MM.1S (cell line): ENCODE measurements around the gene AGFG1.
"Not testable (repeated sequence)": the region's sequence is repeated elsewhere in the genome, so short reads cannot be mapped to it uniquely, and the experiment has no call there.

ENCODE experiments used
- DNase-seq: peaks from one replicate; pipeline ENCODE4 v3.0.0-alpha.2; 2015
- H2AFZ ChIP-seq: fragments of 300-600 bp; sonication (generic); 2 replicates; pipeline ENCODE4 v1.6.0; 2016; ENCODE audit warnings: antibody characterized with exemption, low read length
- H3F3A ChIP-seq: fragments of 300-600 bp; sonication (generic); 2 replicates; pipeline ENCODE4 v1.6.1; 2016; ENCODE audit warnings: mild to moderate bottlenecking, antibody characterized with exemption, low read length, moderate library complexity, mixed read lengths; ENCODE audit not compliant: insufficient read depth
- H3K27ac ChIP-seq: fragments of 300-600 bp; sonication (generic); 2 replicates; pipeline ENCODE4 v1.5.1; 2016; ENCODE audit warnings: mild to moderate bottlenecking, low read length
- H3K27me3 ChIP-seq: fragments of 300-600 bp; sonication (generic); replicated peaks from 2 replicates; pipeline ENCODE4 v1.6.0; 2016; ENCODE audit warnings: low read length; ENCODE audit not compliant: insufficient read depth
- H3K36me3 ChIP-seq: fragments of 300-600 bp; sonication (generic); replicated peaks from 2 replicates; pipeline ENCODE4 v1.6.1; 2016; ENCODE audit warnings: mild to moderate bottlenecking, low read length, mixed read lengths; ENCODE audit not compliant: insufficient read depth
- H3K4me1 ChIP-seq: fragments of 300-600 bp; sonication (generic); 2 replicates; pipeline ENCODE4 v1.6.1; 2016; ENCODE audit warnings: low read length, mixed read lengths
- H3K4me2 ChIP-seq: fragments of 300-600 bp; sonication (generic); 2 replicates; pipeline ENCODE4 v1.6.0; 2016; ENCODE audit warnings: low read depth, low read length
- H3K4me3 ChIP-seq: fragments of 300-600 bp; sonication (generic); 2 replicates; pipeline ENCODE4 v1.5.1; 2016; ENCODE audit warnings: low read length, mixed read lengths
- H3K79me2 ChIP-seq: fragments of 300-600 bp; sonication (generic); 2 replicates; pipeline ENCODE4 v1.6.1; 2016; ENCODE audit warnings: mixed run types, low read length, mixed read lengths
- H3K9ac ChIP-seq: fragments of 300-600 bp; sonication (generic); 2 replicates; pipeline ENCODE4 v1.6.1; 2016; ENCODE audit warnings: low read length, mixed read lengths
- H3K9me2 ChIP-seq: fragments of 300-600 bp; sonication (generic); replicated peaks from 2 replicates; pipeline ENCODE4 v1.6.1; 2016; ENCODE audit warnings: mild to moderate bottlenecking, low read length, mixed read lengths; ENCODE audit not compliant: insufficient read depth
- H3K9me3 ChIP-seq: fragments of 300-600 bp; sonication (generic); replicated peaks from 2 replicates; pipeline ENCODE4 v1.6.1; 2016; ENCODE audit warnings: mild to moderate bottlenecking, low read length, mixed read lengths; ENCODE audit not compliant: insufficient read depth
- H4K20me1 ChIP-seq: fragments of 300-600 bp; sonication (generic); 2 replicates; pipeline ENCODE4 v1.6.1; 2016; ENCODE audit warnings: mild to moderate bottlenecking, low read length, moderate library complexity, mixed read lengths; ENCODE audit not compliant: insufficient read depth
- EZH2 ChIP-seq: fragments of 300-600 bp; sonication (generic); optimal IDR thresholded peaks from 2 replicates; pipeline ENCODE3; 2017; ENCODE audit warnings: low read depth, mild to moderate bottlenecking, antibody characterized with exemption, low read length, mixed read lengths
- EZH2phosphoT487 ChIP-seq: fragments of 300-600 bp; sonication (generic); IDR thresholded peaks from 2 replicates; pipeline ENCODE4 v1.6.1; 2018; ENCODE audit warnings: antibody characterized with exemption, low read length
- TF ChIP-seq, protein P1 (sequence below): fragments of 300-600 bp; sonication (generic); IDR thresholded peaks from 2 replicates; pipeline ENCODE4 v1.5.1; 2016; ENCODE audit warnings: antibody characterized with exemption, low read length, mixed read lengths

AGFG1 gene

GRCh38 chr2:227539465-227539956, 67.6 kb downstream of the AGFG1 start:
- Histone ChIP-seq H3K79me2 (0 out of 2 replicates have a peak, but pooled peaks cover 14% of the 10 kb centered on the region), H4K20me1 (no peaks in the 10 kb centered on the region), H3K4me2 (no peak overlapping the region), H3F3A (peaks cover 8% of the 10 kb centered on the region), H3K27ac (no peak overlapping the region), H3K27me3 (no peaks in the 10 kb centered on the region), H3K9me3 (no peaks in the 10 kb centered on the region), H3K9me2 (no peaks in the 10 kb centered on the region), H2AFZ (no peak overlapping the region), H3K4me1 (peaks cover 10% of the 10 kb centered on the region), H3K36me3 (no peaks in the 10 kb centered on the region; the same call in 1 of the 2 replicates), H3K4me3 (no peak overlapping the region), H3K9ac (no peak overlapping the region)
- no peak for TF ChIP-seq EZH2phosphoT487
- TF ChIP-seq, protein P1, sequence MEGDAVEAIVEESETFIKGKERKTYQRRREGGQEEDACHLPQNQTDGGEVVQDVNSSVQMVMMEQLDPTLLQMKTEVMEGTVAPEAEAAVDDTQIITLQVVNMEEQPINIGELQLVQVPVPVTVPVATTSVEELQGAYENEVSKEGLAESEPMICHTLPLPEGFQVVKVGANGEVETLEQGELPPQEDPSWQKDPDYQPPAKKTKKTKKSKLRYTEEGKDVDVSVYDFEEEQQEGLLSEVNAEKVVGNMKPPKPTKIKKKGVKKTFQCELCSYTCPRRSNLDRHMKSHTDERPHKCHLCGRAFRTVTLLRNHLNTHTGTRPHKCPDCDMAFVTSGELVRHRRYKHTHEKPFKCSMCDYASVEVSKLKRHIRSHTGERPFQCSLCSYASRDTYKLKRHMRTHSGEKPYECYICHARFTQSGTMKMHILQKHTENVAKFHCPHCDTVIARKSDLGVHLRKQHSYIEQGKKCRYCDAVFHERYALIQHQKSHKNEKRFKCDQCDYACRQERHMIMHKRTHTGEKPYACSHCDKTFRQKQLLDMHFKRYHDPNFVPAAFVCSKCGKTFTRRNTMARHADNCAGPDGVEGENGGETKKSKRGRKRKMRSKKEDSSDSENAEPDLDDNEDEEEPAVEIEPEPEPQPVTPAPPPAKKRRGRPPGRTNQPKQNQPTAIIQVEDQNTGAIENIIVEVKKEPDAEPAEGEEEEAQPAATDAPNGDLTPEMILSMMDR, result no peak
- TF ChIP-seq EZH2, result no peak
- no peak for DNase-seq

DNA sequence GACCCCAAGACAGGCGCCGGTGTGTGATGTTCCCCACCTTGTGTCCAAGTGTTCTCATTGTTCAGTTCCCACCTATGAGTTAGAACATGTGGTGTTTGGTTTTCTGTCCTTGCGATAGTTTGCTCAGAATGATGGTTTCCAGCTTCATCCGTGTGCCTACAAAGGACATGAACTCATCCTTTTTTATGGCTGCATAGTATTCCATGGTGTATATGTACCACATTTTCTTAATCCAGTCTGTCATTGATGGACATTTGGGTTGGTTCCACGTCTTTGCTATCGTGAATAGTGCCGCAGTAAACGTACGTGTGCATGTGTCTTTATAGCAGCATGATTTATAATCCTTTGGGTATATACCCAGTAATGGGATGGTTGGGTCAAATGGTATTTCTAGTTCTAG, 68.4 kb downstream of the AGFG1 start:
- H3K4me2 ChIP-seq, DNase-seq, H3K9me3 ChIP-seq, H4K20me1 ChIP-seq, H3K27me3 ChIP-seq, H3K4me1 ChIP-seq, H3K4me3 ChIP-seq, H2AFZ ChIP-seq, H3K9ac ChIP-seq, H3K36me3 ChIP-seq, H3K9me2 ChIP-seq, H3K27ac ChIP-seq, H3F3A ChIP-seq: not testable (repeated sequence)
- 0 out of 2 replicates have a peak, but pooled peaks cover 11% of the 10 kb centered on the region for H3K79me2 ChIP-seq

- no peaks in the 10 kb centered on the region for H3K36me3 ChIP-seq
- no peaks in the 10 kb centered on the region for H3K79me2 ChIP-seq
- no peaks in the 10 kb centered on the region for H3K9me2 ChIP-seq
- no peak overlapping the region for H3K4me3 ChIP-seq
- TF ChIP-seq, protein P1, result peak; percentile 34
- TF ChIP-seq EZH2phosphoT487, result no peak
- DNase-seq, result no peak
- H3K4me1 ChIP-seq, result no peaks in the 10 kb centered on the region
- H4K20me1 ChIP-seq, result no peaks in the 10 kb centered on the region
- H3K27ac ChIP-seq, result no peak overlapping the region
- no peak overlapping the region for H3K4me2 ChIP-seq
- no peaks in the 10 kb centered on the region for H3K9me3 ChIP-seq
- no peaks in the 10 kb centered on the region for H3F3A ChIP-seq
- H2AFZ ChIP-seq, result no peak overlapping the region
- no peaks in the 10 kb centered on the region for H3K27me3 ChIP-seq
- H3K9ac ChIP-seq, result no peak overlapping the region
Measured at GRCh38 chr2:227545990-227546389, 74.0 kb downstream of the AGFG1 start.

DNA sequence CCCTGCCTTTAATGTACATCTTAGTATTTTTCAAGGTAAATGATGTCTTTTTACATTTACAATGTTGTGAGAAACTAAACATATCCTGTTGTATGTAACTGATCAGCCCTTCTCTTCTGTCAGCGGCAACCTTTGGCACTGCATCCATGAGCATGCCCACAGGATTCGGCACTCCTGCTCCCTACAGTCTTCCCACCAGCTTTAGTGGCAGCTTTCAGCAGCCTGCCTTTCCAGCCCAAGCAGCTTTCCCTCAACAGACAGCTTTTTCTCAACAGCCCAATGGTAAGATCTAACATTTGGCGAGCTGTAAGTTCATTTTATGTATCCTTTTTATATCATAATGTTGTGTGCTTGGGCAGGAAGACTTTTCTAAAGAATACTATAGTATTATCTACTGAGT, 79.9 kb downstream of the AGFG1 start:
- no peaks in the 10 kb centered on the region for H4K20me1 ChIP-seq

More for the DNA sequence above, 79.9 kb downstream of the AGFG1 start:
- no peaks in the 10 kb centered on the region for H3K9me3 ChIP-seq
- no peaks in the 10 kb centered on the region for H3K27me3 ChIP-seq
- H3K4me2 ChIP-seq, result no peak overlapping the region
- H3K36me3 ChIP-seq, result peaks cover 6% of the 10 kb centered on the region; the same call in 1 of the 2 replicates
- H3K4me3 ChIP-seq, result no peak overlapping the region
- H3F3A ChIP-seq, result no peaks in the 10 kb centered on the region
- TF ChIP-seq, protein P1, result no peak
- no peak for TF ChIP-seq EZH2phosphoT487
- TF ChIP-seq EZH2, result no peak
- H2AFZ ChIP-seq, result no peak overlapping the region
- H3K27ac ChIP-seq, result no peak overlapping the region
- no peaks in the 10 kb centered on the region for H3K9me2 ChIP-seq
- DNase-seq, result no peak
- no peaks in the 10 kb centered on the region for H3K4me1 ChIP-seq
- H3K9ac ChIP-seq, result no peak overlapping the region
- H3K79me2 ChIP-seq, result no peaks in the 10 kb centered on the region
